Thymus (tissue), 11 donors: Measurements from ENCODE around the gene DGKQ. TPM values are rescaled to one million over a fixed set of nuclear protein-coding genes. Genes with fewer than 3 reads are reported as not detected.

ENCODE experiments used
- DNase-seq, 9 donors: peaks; one replicate each; pipeline ENCODE4 v3.0.0-alpha.2; 2013; ENCODE audit warnings: low spot score in 9 of 9, low read depth in 6 of 9, missing footprints in 1 of 9
- H3K27ac ChIP-seq, 2 donors: one replicate each; pipeline ENCODE4 v1.5.1; 2013; ENCODE audit warnings: control low read depth in 1 of 2, low read depth in 1 of 2, low read length in 1 of 2, mild to moderate bottlenecking in 1 of 2, moderate library complexity in 1 of 2
- H3K27me3 ChIP-seq, 2 donors: one replicate each; pipeline ENCODE4 v1.5.1; 2013; ENCODE audit warnings: low read length in 1 of 2; ENCODE audit not compliant: control insufficient read depth in 2 of 2, insufficient read depth in 1 of 2
- H3K36me3 ChIP-seq, 2 donors: one replicate each; pipeline ENCODE4 v1.5.1; 2013; ENCODE audit warnings: low read length in 1 of 2, mild to moderate bottlenecking in 1 of 2, moderate library complexity in 1 of 2; ENCODE audit not compliant: control insufficient read depth in 2 of 2, insufficient read depth in 2 of 2
- H3K4me1 ChIP-seq, 2 donors: one replicate each; pipeline ENCODE4 v1.5.1; 2013; ENCODE audit warnings: low read length in 2 of 2; ENCODE audit not compliant: control insufficient read depth in 2 of 2, insufficient read depth in 2 of 2
- H3K4me3 ChIP-seq, 2 donors: one replicate each; pipeline ENCODE4 v1.5.1; 2013; ENCODE audit warnings: low read length in 2 of 2, control low read depth in 1 of 2, mild to moderate bottlenecking in 1 of 2
- H3K9me3 ChIP-seq, 2 donors: one replicate each; pipeline ENCODE4 v1.5.1; 2013; ENCODE audit warnings: low read length in 1 of 2, mild to moderate bottlenecking in 1 of 2; ENCODE audit not compliant: control insufficient read depth in 2 of 2, insufficient read depth in 1 of 2
- WGBS: extraction: QIAGEN DNeasy Blood & Tissue Kit; methylation state at CpG from one replicate; pipeline ENCODE4 v1.1.7; 2013; 5-methylcytosine and 5-hydroxymethylcytosine counted together
- polyA plus RNA-seq: library from polyadenylated mRNA; stranded (reverse); fragments of 200-250 nt; gene quantifications from one replicate; pipeline ENCODE4 v1.2.3, GENCODE V29; 2013
- total RNA-seq: library from RNA; stranded (reverse); fragments of 120-200 nt; gene quantifications from one replicate; pipeline ENCODE4 v1.2.4, GENCODE V29; 2013
- donor health status: healthy.

DGKQ gene
- total and polyA plus RNA-seq, 2 donors, result 11.3 to 24.1 TPM

DNA sequence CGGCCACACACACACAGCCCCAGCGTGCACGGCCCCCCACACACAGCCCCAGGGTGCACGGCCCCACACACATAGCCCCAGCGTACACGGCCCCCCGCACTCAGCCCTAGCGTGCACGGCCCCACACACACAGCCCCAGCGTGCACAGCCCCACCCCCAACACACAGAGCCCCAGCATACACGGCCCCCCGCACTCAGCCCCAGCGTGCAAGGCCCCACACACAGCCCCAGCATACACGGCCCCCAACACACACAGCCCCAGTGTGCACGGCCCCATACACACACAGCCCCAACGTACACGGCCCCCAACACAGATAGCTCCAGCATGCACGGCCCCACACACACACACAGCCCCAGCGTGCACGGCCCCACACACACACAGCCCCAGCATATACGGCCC, 58.8 kb downstream of the DGKQ start:
- 95% methylated on average over 21 of the region's 21 CpGs for WGBS
- peaks cover 13% of the 10 kb centered on the region in 2 donors for H3K4me1 ChIP-seq
- H3K27ac ChIP-seq, result no peak overlapping the region
- H3K4me3 ChIP-seq, result no peak overlapping the region
- no peak for DNase-seq
- peaks cover 26 to 38% of the 10 kb centered on the region in 2 donors for H3K36me3 ChIP-seq
- no peaks in the 10 kb centered on the region for H3K27me3 ChIP-seq
- H3K9me3 ChIP-seq, result peaks cover 0 to 8% of the 10 kb centered on the region in 2 donors

DNA sequence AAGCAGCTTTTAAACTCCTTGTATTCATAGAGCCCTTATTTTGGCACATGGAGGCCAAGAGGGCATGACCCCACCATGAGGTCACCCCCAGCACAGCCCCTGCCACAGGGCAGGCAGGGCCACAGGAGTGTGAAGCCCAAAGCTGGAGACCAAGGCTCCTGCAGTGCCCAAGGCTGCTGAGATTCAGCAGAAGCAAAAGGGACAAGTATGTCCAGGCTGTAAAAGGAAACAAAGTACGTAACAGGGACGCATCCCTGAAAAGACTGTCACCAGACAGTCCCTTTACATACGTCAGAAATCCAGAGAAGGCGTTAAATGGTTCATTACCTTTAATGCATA, 60.1 kb downstream of the DGKQ start:
- no peak overlapping the region for H3K4me3 ChIP-seq
- no peak overlapping the region for H3K27ac ChIP-seq
- peaks cover 13% of the 10 kb centered on the region in 2 donors for H3K4me1 ChIP-seq
- DNase-seq, result no peak
- H3K36me3 ChIP-seq, result peaks cover 33 to 45% of the 10 kb centered on the region in 2 donors
- H3K27me3 ChIP-seq, result no peaks in the 10 kb centered on the region
- peaks cover 0 to 2% of the 10 kb centered on the region in 2 donors for H3K9me3 ChIP-seq
- WGBS, result 98% methylated on average over 4 of the region's 4 CpGs

DNA sequence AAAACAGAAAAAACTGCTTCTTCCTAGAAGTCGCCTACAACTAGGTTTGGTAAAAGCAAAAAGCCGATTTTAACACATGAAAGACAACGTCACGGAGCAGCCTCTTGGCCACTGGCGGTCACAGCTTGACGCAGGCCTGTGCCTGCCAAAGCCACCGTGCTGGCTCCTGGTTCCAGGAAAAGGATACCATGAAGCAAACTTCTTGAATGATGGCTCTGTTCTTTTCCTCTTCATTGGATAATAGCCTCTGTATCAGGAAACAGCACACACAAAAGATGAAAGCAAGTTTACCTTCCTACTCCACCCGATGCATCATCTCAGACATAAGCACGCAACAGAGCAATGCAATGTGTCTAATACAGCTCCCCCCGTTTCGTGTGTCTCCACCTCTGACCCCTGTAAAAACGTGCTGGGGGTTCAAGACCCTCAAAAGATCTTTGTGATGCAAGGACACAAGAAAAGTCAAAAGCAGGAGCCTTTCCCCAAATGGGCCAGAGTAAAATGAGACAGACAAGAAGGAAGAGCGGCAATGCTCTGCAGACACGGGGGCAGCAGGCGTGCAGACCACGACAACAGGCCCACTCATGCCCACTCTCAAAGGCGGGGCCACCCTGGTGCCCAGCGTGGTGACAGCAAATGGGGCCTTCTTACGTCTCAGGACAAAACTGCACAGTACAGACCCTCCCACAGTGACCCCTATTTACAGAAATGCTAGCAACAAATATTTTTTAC, 60.7 kb downstream of the DGKQ start:
- peaks cover 13% of the 10 kb centered on the region in 2 donors for H3K4me1 ChIP-seq
- H3K27ac ChIP-seq, result no peak overlapping the region

DNA sequence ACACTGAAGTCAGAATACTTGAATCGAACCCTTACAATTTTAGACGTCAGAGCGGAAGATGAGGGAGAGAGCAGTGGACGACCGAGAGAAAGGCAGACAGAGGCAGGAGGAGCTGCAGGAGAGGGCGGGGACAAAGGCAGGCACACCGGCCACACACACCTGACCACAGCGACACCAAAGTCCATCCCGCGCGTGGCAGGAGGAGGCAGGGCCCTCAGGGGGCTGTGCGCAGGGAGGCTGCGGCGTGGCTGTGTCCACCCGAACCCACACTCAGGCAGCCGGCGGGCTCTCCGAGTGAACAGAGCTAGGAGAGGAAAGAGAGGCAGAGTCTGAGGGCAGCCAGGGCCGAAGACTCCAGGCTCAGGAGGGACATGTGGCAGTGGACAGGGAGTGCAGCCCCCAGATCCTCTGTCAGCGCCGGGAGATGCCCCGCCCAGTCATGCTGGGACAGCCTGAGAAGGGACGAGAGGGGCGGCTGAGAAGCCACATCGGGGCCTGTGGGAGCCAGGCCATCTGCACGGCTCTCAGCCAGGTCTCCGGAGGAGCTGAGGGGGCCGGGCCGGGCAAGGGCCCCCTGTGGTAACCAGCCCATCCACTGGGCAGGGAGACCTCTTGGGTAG, 61.4 kb downstream of the DGKQ start:
- Histone ChIP-seq H3K27ac (no peak overlapping the region), H3K4me3 (no peak overlapping the region), H3K36me3 (peaks cover 40 to 57% of the 10 kb centered on the region in 2 donors), H3K27me3 (no peaks in the 10 kb centered on the region), H3K9me3 (no peaks in the 10 kb centered on the region), H3K4me1 (peaks cover 13% of the 10 kb centered on the region in 2 donors)
- 96% methylated on average over 29 of the region's 29 CpGs for WGBS
- no peak for DNase-seq

More for the DNA sequence above, 60.7 kb downstream of the DGKQ start:
- peaks cover 38 to 50% of the 10 kb centered on the region in 2 donors for H3K36me3 ChIP-seq
- no peak overlapping the region for H3K4me3 ChIP-seq
- 93% methylated on average over 19 of the region's 19 CpGs for WGBS
- H3K9me3 ChIP-seq, result peaks cover 0 to 2% of the 10 kb centered on the region in 2 donors
- H3K27me3 ChIP-seq, result no peaks in the 10 kb centered on the region
- no peak for DNase-seq

DNA sequence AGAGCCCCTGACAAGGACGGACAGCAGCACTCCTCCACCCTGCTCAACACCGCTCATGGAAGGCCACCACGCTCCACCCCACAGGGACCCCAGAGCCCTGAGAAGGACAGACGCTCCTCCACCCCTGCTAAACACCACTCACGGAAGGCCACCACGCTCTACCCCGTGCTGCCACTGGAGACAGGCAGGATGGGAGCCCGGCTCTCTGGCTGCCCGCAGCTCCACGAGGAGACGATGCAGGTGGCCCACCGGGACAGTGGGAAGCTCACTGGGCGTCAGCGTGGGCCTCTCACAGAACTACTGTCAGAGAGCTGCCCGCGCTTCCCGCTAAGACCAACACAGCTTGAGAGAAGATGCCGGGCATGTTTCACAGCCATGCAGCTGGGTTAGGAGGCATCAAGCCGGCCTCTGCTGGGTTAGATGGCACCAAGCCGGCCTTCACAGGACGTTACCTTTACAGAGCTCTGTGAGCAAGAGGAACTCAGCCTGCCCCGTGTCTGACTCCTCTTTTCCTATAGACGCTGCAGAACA, 62.1 kb downstream of the DGKQ start:
- Histone ChIP-seq H3K36me3 (peaks cover 40 to 59% of the 10 kb centered on the region in 2 donors), H3K27ac (no peak overlapping the region), H3K27me3 (no peaks in the 10 kb centered on the region), H3K9me3 (peaks cover 0 to 4% of the 10 kb centered on the region in 2 donors), H3K4me1 (peaks cover 12 to 13% of the 10 kb centered on the region in 2 donors), H3K4me3 (no peak overlapping the region)
- WGBS, result 97% methylated on average over 23 of the region's 23 CpGs
- DNase-seq, result no peak

DNA sequence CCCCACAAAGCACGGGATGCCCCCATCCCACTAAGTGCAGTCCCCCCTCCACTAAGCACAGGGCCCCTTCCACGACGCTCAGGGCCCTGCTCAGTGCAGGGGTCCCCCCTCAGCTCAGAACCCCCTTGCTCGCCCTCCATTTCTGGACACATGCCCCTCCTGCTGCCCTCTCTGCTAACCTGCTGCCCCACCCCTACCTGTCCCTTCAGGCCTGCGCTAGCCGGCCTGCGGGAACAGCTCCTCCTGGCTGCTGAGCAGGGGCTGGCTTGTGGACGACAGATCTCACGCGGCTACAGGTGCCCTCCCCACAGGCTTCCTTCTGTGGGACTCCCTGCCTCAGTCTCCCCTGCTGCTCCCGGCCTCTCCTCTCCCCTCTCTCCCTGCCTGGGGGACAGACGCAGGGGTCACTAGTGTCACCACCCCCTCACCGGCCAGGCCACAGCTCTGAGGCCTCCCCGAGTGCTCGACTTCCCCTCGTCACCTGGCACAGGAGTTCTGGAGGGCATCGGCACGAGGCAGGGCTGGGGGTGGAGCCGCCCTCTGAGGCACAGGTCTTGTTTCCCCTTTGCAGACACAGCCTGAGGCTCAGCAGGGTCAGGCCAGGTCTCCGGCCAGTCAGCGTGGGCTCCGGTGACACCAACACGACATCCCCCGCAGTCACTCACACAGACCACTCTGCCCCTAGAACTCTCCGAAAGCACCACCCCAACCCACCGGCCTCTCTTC, 62.8 kb downstream of the DGKQ start:
- H3K4me3 ChIP-seq, result no peak overlapping the region
- peaks cover 8 to 9% of the 10 kb centered on the region in 2 donors for H3K4me1 ChIP-seq
- no peaks in the 10 kb centered on the region for H3K27me3 ChIP-seq
- no peak for DNase-seq
- no peak overlapping the region for H3K27ac ChIP-seq
- WGBS, result 99% methylated on average over 26 of the region's 26 CpGs
- H3K36me3 ChIP-seq, result peaks cover 40 to 60% of the 10 kb centered on the region in 2 donors
- H3K9me3 ChIP-seq, result peaks cover 0 to 10% of the 10 kb centered on the region in 2 donors

DNA sequence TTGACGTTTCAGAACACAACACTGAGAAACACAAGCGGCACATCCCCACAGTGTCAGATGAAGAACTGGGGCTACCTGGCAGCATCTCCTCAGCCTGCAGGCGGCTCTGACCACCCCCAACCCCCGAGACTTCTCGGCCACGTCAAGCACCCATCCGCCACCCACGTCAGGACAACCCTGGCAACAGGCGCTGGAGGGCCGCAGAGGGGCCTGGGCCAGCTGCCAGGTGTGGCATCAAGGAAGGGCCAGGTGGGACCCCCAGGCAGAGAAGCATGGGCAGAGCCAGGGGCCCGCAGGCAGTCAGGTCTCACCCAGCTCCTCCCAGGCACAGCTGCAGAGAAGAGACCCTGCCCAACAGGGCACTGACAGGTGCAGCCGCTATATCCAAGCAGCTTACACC, 63.5 kb downstream of the DGKQ start:
- Histone ChIP-seq H3K36me3 (peaks cover 42 to 65% of the 10 kb centered on the region in 2 donors), H3K4me3 (no peak overlapping the region), H3K27me3 (no peaks in the 10 kb centered on the region), H3K9me3 (peaks cover 0 to 13% of the 10 kb centered on the region in 2 donors), H3K4me1 (peaks cover 1 to 2% of the 10 kb centered on the region in 2 donors), H3K27ac (no peak overlapping the region)
- 99% methylated on average over 12 of the region's 12 CpGs for WGBS
- DNase-seq, result no peak

DNA sequence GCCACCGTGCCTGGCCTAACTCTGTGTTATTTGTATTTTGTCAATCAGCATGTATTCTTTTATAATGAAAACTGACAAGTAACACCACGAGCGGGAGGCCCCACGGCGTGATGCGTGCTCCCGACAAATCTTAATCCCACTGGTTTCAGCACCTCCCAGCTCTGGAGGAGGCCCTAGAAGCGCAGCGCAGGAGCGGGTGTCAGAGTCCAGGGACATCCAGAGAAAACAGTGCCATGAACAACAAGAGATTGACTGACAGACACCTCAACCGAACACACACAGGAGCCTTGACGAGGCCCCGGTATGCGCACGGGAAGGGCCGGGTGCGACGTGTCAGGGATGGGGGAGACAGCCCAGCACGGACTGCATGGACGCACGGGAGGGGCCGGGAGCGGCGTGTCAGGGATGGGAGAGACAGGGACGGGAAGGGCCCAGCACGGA, 64.2 kb downstream of the DGKQ start:
- DNase-seq, result no peak
- WGBS, result 99% methylated on average over 26 of the region's 26 CpGs
- peaks cover 47 to 67% of the 10 kb centered on the region in 2 donors for H3K36me3 ChIP-seq

More for the DNA sequence above, 64.2 kb downstream of the DGKQ start:
- H3K4me3 ChIP-seq, result no peak overlapping the region
- no peak overlapping the region for H3K27ac ChIP-seq
- H3K4me1 ChIP-seq, result no peaks in the 10 kb centered on the region
- peaks cover 0 to 13% of the 10 kb centered on the region in 2 donors for H3K9me3 ChIP-seq
- no peaks in the 10 kb centered on the region for H3K27me3 ChIP-seq
